GM11168 (cell line): ENCODE results near the gene PTPRU.

Experiments used
- in situ Hi-C: fragments of 300-500 bp; cut with MboI; formaldehyde crosslinking; loops from one replicate; pipeline ENCODE4 v1.12.0; 2022; ENCODE audit warnings: low sequenced_read_pairs; ENCODE audit not compliant: unreplicated experiment

Gene PTPRU

GRCh38 chr1:29243023-29243870 is 6.9 kb downstream of the PTPRU start:
- in situ Hi-C loops, result no loop called here

DNA sequence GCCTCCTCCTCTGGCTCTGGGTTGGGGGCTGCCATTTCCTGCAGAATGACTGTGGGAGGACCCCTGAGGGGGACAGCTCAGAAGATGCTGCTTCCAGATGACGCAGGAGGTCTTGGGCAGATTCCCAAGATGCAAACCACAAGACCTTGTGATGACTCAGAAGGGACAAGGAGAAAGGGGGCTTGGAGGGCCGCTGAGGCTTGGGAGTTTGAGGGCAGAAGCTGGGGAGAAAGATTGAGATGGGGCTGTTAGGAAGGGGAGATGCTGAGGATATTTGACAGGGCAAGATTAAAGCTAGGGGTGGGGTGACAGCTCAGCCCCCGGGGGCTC is 7.5 kb downstream of the PTPRU start:
- in situ Hi-C loops, result no loop called here

GRCh38 chr1:29245261-29245660 is 8.9 kb downstream of the PTPRU start:
- in situ Hi-C loops, result no loop called here

GRCh38 chr1:29245876-29246275 is 9.6 kb downstream of the PTPRU start:
- in situ Hi-C loops, result no loop called here

GRCh38 chr1:29247044-29247443 is 10.7 kb downstream of the PTPRU start:
- in situ Hi-C loops, result no loop called here

DNA sequence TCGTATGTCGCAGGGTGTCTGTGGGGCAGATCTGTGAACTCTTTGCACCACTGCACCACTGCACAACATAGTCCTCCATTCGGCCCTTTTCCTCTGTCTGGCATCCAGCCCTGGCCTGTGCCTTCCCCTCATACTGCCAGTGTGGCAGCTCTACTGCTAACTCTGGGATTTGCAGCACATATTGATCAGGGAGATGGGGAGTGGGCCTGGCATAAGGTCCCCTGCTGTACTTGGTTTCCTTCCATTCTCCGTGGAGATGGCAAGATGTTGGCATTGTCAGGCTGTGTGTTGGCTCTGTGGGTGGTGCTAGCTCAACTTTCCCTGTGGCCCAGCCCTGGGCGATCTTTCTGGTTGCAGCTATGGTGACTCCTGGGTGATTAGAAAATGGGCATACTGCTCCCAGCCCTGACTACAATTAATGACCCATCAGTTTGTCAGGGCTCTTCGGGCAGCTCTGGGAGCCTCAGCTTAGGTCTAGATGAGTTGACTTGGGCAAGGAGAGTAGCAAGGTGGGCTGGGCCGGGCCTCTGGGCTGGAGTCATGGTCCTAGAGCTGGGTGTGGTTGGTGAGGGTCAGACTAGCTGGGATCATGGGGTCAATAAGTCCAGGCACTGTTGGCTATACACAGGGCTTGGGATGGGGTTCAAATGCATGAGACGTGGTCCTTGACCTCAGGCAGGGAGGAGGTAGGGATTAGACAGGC is 11.4 kb downstream of the PTPRU start:
- in situ Hi-C loops, result no loop called here

DNA sequence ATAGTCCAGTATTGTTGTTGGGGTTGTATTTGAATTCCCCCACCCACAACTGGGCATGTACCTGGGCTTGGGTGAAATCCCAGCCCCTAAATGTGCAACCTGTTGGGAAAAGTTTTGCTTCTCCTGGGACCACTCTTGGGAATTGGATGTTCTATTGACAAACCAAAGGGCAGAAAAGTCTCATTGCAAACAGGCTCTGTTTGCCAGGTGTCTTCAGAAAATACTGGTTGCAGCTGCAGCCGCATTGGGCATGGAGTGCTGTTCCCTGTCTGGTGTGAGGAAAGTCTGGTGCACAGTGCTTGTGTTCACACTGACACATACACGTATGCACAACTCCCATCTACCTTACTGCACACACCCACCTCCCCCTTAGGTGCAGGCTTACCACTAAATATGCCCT is 12.1 kb downstream of the PTPRU start:
- in situ Hi-C loops, result no loop called here

DNA sequence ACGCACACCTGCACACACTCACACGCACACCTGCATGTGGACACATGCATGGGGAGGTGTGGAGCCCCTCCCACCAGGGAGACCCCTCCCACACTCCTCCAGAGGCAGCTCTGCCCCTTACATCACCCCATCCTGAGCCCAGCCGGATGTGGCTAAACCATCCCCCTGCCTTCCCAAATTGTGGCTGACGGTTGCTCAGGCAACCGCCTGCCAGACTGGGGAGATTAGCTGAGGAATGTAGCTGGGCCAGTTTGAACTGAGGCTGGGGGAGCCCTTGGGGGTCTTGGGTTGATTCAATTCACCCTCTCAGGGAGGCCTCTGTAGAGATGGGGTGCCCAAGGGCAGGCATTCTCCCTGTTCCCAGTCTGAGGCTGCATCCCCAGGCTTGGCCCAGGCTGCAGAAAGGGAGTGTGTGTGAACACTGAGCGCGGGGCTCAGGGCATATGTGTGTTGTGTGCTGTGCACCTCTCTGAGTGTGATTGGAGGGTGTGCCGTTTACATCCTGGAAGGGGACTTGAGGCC is 12.9 kb downstream of the PTPRU start:
- in situ Hi-C loops, result no loop called here

- in situ Hi-C loops, result no loop called here
Observed at GRCh38 chr1:29249951-29250581, 13.7 kb downstream of the PTPRU start.

DNA sequence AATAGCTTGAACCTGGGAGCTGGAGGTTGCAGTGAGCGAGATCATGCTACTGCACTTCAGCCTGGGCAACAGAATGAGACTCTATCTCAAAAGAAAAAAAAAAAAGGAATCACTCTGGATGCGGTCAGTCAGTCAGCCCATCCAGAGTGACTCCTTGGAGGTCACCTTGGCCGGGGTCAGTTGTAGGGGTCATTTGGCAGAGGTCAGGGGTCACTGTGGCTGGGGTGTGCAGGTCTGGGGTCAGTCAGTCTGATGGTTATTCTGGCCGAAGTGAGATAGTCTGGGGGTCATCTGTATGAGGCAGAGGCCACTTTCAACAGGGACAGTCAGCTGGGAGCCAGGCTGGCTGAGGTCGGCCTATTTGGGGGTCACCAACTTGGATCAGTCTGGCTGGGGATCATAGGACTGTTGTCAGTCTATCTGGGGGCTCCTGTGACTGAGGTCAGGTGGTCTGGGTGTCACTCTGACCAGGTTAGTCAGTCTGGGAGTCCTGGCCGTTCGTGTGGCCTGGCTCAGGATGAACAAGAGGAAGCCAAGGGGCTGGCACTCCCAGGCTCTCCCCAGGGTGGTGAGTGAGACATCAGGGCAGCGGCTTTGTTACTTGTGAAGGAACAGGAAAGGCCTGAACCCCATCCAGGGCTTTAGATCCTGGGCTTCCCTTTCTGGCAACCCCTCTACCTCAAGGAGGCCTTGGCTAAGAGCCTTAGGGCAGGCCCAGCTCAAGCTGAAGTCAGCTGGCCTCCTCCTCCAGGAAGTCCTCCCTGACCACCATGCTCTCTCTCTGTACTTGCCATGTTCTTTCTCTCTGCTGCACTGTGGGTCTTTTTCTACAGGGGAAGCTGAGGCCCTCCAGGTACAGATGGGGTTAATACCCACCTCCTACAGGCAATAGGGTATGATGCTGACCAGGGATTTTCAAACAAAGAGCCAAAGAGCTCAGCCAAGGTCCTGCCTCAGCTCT is 15.1 kb downstream of the PTPRU start:
- in situ Hi-C loops, result no loop called here

DNA sequence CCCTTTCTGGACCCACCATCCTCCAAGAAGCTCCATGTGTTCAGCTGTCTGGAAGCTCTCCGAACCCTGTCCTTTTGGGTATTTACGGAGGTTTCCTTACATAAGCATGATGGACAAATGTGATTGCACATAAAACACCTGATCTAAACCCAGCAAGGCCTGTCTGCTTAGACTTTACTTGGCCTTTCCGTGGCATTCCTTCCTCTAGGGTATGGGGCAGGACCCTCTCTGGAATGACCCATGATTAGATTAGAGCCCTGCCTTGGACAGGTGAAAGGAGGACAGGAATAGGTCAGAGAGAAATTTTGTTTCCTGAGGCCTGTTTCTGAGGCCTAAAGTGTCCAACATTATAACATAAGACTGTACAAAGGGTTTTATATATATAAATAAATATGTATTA is 16.9 kb downstream of the PTPRU start:
- in situ Hi-C loops, result no loop called here

DNA sequence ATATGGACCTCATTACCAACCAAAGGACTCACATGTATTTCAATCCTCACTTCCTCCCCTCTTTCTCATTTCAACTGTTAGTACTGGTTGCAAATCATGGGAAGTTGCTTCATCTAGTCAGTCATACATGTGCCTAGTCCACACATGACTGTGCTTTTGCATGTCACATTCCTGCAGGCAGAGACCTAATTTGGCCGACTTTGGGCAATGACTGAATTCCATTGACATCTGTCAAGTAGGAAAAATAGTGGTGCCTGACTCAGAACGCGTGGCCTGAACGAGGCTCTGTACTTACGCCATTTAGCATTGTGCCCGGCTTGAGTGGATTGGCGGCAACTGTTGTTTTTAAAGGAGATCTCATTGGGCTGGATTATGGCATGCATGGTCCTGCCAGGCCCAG is 18.0 kb downstream of the PTPRU start:
- in situ Hi-C loops, result no loop called here

DNA sequence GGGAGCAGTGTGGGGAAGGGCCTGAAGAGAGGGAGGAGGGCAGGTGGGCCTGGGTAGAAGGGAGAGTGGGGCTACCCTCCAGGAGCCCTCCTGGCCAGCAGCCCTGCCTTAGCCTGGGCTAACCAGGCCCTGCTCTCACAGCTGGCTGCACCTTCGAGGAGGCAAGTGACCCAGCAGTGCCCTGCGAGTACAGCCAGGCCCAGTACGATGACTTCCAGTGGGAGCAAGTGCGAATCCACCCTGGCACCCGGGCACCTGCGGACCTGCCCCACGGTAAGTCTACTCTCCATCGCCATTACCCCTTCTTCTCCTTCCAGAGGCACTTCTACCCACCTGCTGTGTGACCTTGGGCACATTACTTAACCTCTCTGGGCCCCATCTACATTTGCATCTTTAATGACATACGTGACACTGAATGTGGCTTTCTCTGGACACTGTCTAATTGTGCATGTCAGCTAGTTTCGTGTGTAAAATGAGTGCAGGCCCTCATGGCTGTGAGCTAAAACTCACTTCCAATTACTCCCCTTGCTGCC is 18.9 kb downstream of the PTPRU start:
- in situ Hi-C loops, result no loop called here

DNA sequence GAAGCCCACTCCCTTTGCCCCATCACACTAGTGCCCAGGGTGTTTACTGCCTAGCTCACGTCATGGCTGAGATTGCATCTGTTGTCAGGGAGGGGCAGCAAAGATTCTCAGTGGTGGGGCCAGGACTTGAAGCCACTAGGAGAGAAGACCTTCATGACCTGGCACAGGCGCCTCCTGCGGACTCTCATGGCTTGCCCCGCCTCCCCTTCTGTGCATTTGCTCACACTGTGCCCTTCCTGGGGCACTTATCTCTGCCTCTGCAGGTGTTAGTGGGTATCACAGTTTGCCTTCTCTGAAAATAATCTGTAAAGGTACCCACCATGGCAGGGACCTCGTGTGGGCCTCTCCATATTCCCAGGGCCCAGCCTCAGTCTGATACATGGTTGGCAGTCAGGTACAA is 20.1 kb downstream of the PTPRU start:
- in situ Hi-C loops, result no loop called here

DNA sequence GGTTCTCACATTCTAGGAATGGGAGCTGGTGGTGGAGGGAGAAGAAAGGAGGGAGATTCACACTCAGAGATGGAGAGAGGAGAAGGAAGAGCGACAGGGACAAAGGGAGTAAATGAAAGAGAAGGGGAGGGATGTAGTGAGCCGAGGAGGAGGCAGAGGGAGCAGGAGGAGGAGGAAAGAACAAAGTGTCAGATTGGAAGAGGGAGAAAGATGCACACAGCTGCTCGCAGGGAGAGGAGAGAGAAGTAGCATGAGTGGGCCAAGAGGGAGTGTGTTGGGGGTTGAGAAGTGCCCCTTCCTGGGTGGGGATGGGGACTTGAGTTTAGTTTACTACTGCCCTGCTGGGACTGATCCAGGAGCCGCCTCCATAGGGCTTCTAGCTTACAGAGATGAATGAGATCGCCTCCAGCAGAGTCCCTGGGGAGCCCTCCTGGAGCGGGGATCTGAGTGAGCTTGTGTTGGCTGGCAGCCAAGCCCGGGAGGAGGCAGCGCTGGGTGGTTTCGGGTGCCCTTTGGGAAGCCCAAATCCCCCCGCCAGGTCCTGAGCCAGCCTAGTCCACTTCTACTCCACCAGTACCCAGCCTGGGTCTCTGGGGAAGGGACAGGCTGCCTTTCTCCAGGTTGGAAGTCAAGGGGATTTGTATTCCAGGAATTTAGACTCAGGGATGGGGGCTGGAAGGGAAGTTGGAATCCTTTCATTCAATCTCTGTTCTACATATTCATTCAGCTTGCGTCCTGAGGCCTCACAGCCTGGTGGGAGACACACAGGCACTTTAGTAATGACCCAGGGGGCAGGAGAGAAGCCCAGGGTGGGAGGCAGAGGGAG is 20.9 kb downstream of the PTPRU start:
- in situ Hi-C loops, result no loop called here

- in situ Hi-C loops, result no loop called here
Observed at GRCh38 chr1:29258189-29258975, 22.1 kb downstream of the PTPRU start.

- in situ Hi-C loops, result no loop called here
Observed at GRCh38 chr1:29258976-29259801, 22.9 kb downstream of the PTPRU start.
